ENCODE results near the gene SLC24A4.

GRCh38 chr14:92401561-92401960, 78.6 kb downstream of the SLC24A4 start:
- no peak for TF ChIP-seq POLR2A (IDR thresholded peaks at IDR 0.05; ENCODE audit: low read depth, low read length)
- no peak for TF ChIP-seq POLR2AphosphoS5 (IDR thresholded peaks at IDR 0.05; ENCODE audit: low read depth, low read length)
- no peak for TF ChIP-seq PAX5 (IDR thresholded peaks at IDR 0.05; ENCODE audit: insufficient read depth, low read length, severe bottlenecking)
